ENCODE data around the gene CDHR1.

- TF ChIP-seq CTCF (IDR thresholded peaks at IDR 0.05) (no peak), RFX5 (IDR thresholded peaks at IDR 0.05; ENCODE audit: low read length) (no peak)
Observed at GRCh38 chr10:84149854-84150253, 44.5 kb upstream of the CDHR1 start.

All from SK-N-SH (cell line).